NCI-H1694 treated with DMSO at 0.1 percent for 48 hours (cell line): Measurements from ENCODE around the gene PPL.
A peak's percentile ranks its signal among the peaks of the same experiment; 100 is the strongest.

Experiments used
- DNase-seq: peaks from one replicate; lab custom pipeline; 2025; lab: John Stamatoyannopoulos, UW

The PPL gene

GRCh38 chr16:4864728-4865127 lies 72.2 kb downstream of the PPL start:
- DNase-seq = no peak

DNA sequence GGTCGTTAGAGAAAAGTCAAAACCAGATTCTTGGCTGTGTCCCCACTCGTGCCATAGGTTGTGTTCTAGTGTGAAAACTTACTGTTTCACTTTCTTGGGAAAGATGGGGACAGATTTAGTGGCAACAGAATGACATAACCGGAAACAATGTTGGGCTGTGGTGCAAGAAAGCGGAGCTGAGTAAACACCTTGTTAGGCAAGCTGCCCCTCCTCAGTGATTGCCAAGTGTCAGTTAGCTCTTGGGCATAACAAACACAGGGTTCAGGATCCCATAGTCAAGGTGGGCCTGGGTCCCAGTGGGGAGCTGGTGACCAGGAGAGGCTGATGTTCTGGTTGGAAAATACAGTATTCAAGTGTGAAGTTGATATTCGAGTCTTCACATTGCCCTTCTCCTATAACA lies 74.3 kb downstream of the PPL start:
- no peak for DNase-seq

GRCh38 chr16:4860727-4861342 lies 76.1 kb downstream of the PPL start:
- DNase-seq = no peak

GRCh38 chr16:4859900-4860255 lies 77.1 kb downstream of the PPL start:
- no peak for DNase-seq

DNA sequence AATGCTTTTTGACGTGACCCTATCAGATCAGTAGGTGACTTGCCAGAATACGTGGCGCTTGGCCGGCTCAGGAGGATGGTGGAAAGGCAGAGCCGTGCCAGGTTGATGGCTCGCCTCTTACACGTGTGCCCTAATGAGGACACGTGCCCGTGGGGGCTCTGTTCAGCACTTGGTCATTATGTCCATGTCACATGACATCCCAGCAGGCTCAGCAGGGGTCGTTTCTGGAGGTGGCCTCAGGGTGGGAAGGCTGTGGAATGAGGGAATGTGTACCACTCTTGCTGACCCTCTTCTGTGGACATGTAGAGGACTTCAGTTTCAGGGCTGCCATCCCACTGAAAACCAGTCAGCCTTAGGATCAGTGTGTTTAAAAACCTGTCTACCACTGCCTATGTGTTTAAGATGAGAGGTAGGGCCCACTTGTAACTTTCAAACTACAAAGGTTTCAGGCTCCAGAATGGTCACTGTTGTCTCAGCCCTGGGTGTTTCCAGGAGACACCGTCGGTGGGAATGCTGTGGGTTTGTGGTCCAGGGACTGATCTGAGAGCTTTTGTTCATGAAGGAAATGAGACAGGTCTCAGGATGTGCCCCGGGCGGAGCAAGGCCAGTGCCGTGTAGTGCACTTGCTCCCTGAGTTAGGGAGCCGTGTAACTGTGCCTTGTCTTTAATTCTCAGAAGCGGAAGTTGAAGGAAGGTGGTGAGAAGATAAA lies 77.6 kb downstream of the PPL start:
- no peak for DNase-seq

DNA sequence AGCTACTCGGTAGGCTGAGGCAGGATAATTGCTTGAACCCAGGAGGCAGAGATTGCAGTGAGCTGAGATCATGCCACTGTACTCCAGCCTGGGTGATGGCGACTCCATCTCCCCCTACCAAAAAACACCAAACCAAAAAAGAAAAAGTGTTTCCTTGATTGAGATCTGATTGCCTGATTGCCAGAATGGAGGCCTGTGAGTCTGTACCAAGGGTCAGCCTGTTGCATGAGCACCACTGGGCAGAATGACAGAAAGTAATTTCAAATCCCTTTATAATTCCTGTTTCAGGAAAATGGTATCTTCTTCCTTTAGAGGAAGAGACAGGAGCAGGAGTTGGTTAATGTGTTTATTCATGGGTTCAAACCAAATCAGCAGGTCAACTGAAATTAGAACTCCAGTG lies 81.1 kb downstream of the PPL start:
- DNase-seq = no peak

DNA sequence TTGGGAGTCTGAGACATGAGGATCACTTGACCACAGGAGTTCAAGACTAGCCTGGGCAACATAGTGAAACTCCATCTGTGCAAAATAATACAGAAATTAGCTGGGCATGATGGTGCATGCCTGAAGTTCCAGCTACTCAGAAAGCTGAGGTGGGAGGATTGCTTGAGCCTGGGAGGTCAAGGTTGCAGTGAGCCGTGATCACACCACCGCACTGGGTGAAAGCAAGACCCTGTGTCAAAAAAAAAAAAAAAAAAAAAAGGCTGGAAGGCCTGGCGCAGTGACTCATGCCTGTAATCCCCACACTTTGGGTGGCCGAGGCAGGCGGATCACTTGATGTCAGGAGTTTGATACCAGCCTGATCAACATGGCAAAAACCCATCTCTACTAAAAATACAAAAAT lies 81.6 kb downstream of the PPL start:
- DNase-seq = no peak

DNA sequence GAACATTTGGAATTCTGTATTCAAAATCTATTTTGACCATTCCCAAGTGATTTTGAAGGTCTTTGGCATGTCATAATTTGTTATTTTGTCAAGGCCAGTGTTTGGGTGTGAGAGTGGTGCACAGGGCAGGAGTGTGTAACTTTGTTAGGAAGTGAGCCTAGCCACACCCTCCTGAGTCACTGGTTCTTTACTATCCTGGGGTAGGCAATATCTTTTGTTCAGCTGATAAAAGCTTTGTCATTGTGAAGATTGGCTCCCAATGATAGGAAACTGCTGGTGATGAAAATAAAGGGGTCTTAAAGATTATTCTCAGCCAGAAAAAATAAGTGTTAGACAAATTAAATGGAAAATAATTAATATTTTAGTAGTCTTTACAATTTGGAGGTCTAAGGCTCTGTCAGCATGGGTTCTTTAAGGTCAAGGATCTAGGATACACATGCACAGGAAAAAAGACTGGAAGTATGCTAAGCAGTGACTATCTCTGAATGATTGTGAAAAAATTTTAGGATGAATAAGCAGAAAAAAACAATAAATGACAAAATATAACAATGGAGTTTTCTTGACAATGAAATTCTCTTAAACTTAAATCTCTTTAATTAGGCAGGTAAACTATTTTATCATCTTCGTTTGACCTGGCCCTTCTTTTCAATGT lies 84.6 kb downstream of the PPL start:
- DNase-seq = no peak

DNA sequence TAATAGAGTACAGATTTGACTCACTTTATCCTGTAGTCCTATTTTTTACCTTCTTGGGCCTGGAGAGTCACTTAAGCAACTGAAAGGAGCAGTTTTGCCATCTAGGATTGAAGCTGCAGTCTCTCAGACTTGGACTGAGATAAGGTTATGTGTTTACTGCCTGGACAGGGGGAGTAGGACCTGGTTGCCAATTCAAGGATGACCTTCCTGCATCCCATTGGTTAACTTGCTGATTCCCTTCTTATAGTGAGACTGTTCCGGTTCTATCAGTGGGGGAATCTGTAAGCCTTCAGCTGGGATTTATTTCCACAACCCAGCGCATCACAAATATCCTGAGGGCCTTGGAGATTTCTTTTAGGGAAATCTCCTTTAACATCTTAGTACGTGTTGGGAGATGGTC lies 86.7 kb downstream of the PPL start:
- no peak for DNase-seq

GRCh38 chr16:4847774-4848587 lies 89.0 kb downstream of the PPL start:
- DNase-seq = no peak

- peak; percentile 87 for DNase-seq
These were observed 89.8 kb downstream of the PPL start, which contains the start of the genes GLYR1 and UBN1 for GRCh38 chr16:4846901-4847773. GLYR1 (minus strand) TSS chr16:4847288; CDS start chr16:4847265, 23 bp downstream. UBN1 (plus strand) TSS chr16:4847481; CDS start chr16:4852918, 5,437 bp downstream.

GRCh38 chr16:4846503-4846900 lies 90.4 kb downstream of the PPL start:
- no peak for DNase-seq

DNA sequence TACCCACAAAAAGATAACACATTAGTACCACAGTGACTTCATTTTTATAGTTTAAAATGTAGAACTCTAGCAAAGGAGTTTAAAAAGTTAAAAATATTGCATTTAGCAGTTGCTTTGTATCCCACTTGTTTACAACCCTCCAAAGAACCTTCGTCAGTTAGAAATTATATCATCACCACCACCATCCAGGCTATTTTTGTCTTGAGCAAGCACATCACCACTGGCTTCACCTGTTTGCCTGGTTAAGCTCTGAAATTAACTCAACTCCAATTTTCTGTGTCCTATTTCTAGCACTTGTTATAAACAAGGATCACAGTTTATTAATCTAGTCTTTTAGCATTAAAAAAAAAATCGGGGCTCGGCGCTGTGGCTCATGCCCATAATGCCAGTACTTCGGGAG lies 96.0 kb downstream of the PPL start:
- DNase-seq = no peak

GRCh38 chr16:4839942-4840341 lies 97.0 kb downstream of the PPL start:
- no peak for DNase-seq

DNA sequence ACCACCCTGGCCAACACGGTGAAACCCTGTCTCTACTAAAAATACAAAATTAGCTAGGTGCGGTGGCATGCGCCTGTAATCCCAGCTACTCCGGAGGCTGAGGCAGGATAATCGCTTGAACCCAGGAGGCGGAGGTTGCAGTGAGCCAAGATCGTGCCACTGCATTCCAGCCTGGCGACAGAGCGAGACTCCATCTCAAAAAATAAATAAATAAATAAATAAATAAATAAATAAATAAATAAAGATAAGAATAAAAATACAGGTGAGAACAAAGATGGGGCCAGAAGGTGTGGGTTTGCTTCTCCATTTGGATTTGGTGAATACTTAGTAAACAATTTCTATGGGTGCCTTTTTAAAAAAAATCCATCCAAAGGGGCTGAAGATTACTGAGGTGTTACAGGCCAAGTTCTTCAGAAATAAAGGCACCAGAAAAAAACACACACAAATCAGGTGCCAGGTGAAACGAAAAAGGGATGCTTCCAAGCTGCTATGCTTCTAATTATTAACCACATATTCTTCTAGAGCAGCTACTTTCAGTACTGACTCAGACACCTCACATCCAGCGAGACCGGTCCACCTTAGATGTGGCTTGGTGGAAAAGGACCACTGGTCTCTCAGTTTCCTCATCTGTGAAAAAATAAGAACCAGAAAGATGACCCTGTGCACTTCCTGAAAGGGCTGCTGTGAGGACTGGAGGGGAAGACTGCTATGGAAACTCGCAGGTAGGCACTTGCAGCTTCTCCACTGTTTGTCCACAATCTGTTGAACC lies 99.0 kb downstream of the PPL start:
- DNase-seq = no peak

DNA sequence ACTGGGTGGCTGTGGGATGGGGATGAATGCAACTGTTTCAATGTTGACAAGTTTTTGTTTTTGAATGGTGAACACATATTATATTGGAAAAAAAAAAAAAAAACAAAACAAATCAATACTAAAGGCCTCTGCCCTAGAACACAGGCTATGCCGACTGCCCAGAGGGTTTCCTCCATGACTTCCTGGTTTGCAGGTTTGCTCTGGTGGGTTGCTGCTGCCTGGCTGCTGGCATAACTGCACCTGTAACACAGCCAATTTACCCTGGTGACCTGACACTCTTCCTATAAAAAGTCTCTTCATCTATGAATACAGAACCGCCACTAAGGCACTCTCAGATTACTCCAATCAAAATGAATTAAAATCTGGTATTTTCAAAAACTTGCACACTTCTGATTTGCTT lies 100.2 kb downstream of the PPL start:
- no peak for DNase-seq

DNA sequence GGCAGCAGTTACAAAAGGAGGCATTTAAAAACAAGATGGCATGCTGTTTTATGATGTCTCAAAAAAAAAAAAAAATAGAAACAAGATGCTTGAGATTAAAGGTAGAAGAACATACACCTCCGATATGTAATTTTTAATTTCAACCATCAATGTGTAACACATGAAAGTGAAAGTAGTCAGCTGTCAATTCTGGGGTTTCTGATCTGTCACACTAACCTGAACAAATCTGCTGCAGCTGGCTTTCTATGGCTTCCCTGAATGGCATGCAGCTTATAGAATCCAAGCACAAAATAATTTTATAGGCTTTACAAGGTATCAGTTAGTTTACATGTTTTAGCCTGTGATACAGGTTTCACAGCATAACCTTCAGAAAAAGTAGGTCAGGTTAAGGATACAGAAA lies 103.4 kb downstream of the PPL start:
- DNase-seq = no peak

- DNase-seq = no peak
These were observed 104.1 kb downstream of the PPL start for GRCh38 chr16:4832698-4833343.
